Measurements from ENCODE around the gene CYP2C18.
"Not testable (repeated sequence)": the region's sequence is repeated elsewhere in the genome, so short reads cannot be mapped to it uniquely, and the experiment has no call there.

CYP2C18 gene

GRCh38 chr10:94747137-94747536 is 63.6 kb downstream of the CYP2C18 start:
- DNase-seq (ENCODE audit: low read depth, low spot score) = no peak

GRCh38 chr10:94747838-94748237 is 64.3 kb downstream of the CYP2C18 start:
- DNase-seq (ENCODE audit: low read depth, low spot score) = no peak

- DNase-seq (ENCODE audit: low read depth, low spot score) = no peak
Measured at GRCh38 chr10:94757916-94758315, 74.4 kb downstream of the CYP2C18 start.

GRCh38 chr10:94760586-94761178 is 77.2 kb downstream of the CYP2C18 start:
- DNase-seq (ENCODE audit: low read depth, low spot score) = no peak

- no peak for DNase-seq (ENCODE audit: low read depth, low spot score)
Measured at GRCh38 chr10:94762393-94762792, 78.9 kb downstream of the CYP2C18 start, which contains the start of gene CYP2C19. Gene CYP2C19, plus strand, starts transcription at chr10:94762681. Its CDS starts 25 bp downstream, at chr10:94762706.

- not testable (repeated sequence) for DNase-seq (ENCODE audit: low read depth, low spot score)
Measured at GRCh38 chr10:94775425-94775824, 91.9 kb downstream of the CYP2C18 start.

- no peak for DNase-seq (ENCODE audit: low read depth, low spot score)
Measured at GRCh38 chr10:94777886-94778458, 94.4 kb downstream of the CYP2C18 start.

GRCh38 chr10:94780844-94781243 is 97.3 kb downstream of the CYP2C18 start:
- DNase-seq (ENCODE audit: low read depth, low spot score) = no peak

GRCh38 chr10:94784256-94784655 is 100.7 kb downstream of the CYP2C18 start:
- DNase-seq (ENCODE audit: low read depth, low spot score) = no peak

- no peak for DNase-seq (ENCODE audit: low read depth, low spot score)
Measured at GRCh38 chr10:94785211-94785610, 101.7 kb downstream of the CYP2C18 start.

Measured in activated naive CD8-positive, alpha-beta T cell treated with anti-CD3 and anti-CD28 coated beads, Interleukin-2, amount 50 U/mL, for 16 hours (primary cell).